WTC11 (cell line): ENCODE measurements around the gene PRPF31. TPM values are rescaled to one million over a fixed set of nuclear protein-coding genes. Genes with fewer than 3 reads are reported as not detected.

Source experiments
- ATF1 ChIP-seq: sonication (generic); formaldehyde crosslinking; IDR thresholded peaks from 2 replicates; pipeline ENCODE4 v1.8.1; 2023; ENCODE audit warnings: mild to moderate bottlenecking, moderate library complexity, missing genetic modification reagents
- CBFB ChIP-seq: sonication (generic); formaldehyde crosslinking; IDR thresholded peaks from 2 replicates; pipeline ENCODE4 v1.8.1; 2022; ENCODE audit warnings: mild to moderate bottlenecking, low read depth, missing genetic modification reagents
- EMX1 ChIP-seq: fragments of 250-450 bp; sonication (Bioruptor Pico); IDR thresholded peaks from 2 replicates; pipeline ENCODE4 v1.8.0; 2021; ENCODE audit warnings: mild to moderate bottlenecking
- FOXJ3 ChIP-seq: sonication (generic); formaldehyde crosslinking; IDR thresholded peaks from 2 replicates; pipeline ENCODE4 v1.9.0; 2021; ENCODE audit warnings: missing genetic modification reagents, mild to moderate bottlenecking, borderline replicate concordance
- HMGA2 ChIP-seq: fragments of 250-450 bp; sonication (Bioruptor Pico); IDR thresholded peaks from 2 replicates; pipeline ENCODE4 v1.4.0; 2021; ENCODE audit warnings: mild to moderate bottlenecking, moderate library complexity
- JUN ChIP-seq: sonication (generic); formaldehyde crosslinking; IDR thresholded peaks from 2 replicates; pipeline ENCODE4 v1.8.0; 2023; ENCODE audit warnings: mild to moderate bottlenecking, missing genetic modification reagents
- MYBL2 ChIP-seq: sonication (generic); formaldehyde crosslinking; IDR thresholded peaks from 2 replicates; pipeline ENCODE4 v1.8.1; 2023; ENCODE audit warnings: mild to moderate bottlenecking, moderate library complexity, missing genetic modification reagents
- NFYB ChIP-seq: sonication (generic); formaldehyde crosslinking; conservative IDR thresholded peaks from 2 replicates; pipeline ENCODE4 v1.8.0; 2022; ENCODE audit warnings: low read depth, missing genetic modification reagents
- NR1H2 ChIP-seq: sonication (generic); formaldehyde crosslinking; IDR thresholded peaks from 2 replicates; pipeline ENCODE4 v1.9.0; 2021; ENCODE audit warnings: mild to moderate bottlenecking, moderate library complexity, missing genetic modification reagents
- NR2C2 ChIP-seq: sonication (generic); formaldehyde crosslinking; IDR thresholded peaks from 2 replicates; pipeline ENCODE4 v1.8.0; 2022; ENCODE audit warnings: mild to moderate bottlenecking, missing genetic modification reagents
- NR3C1 ChIP-seq: sonication (generic); formaldehyde crosslinking; conservative IDR thresholded peaks from 2 replicates; pipeline ENCODE4 v1.8.1; 2023; ENCODE audit warnings: low read depth, mild to moderate bottlenecking, missing genetic modification reagents
- OVOL2 ChIP-seq: fragments of 250-450 bp; sonication (Bioruptor Pico); IDR thresholded peaks from 2 replicates; pipeline ENCODE4 v1.9.0; 2021; ENCODE audit warnings: mild to moderate bottlenecking, borderline replicate concordance
- PRRX2 ChIP-seq: fragments of 250-450 bp; sonication (Bioruptor Pico); IDR thresholded peaks from 2 replicates; pipeline ENCODE4 v1.8.0; 2021; ENCODE audit warnings: mild to moderate bottlenecking
- SMAD3 ChIP-seq: sonication (generic); formaldehyde crosslinking; IDR thresholded peaks from 2 replicates; pipeline ENCODE4 v1.8.0; 2022; ENCODE audit warnings: missing genetic modification reagents, mild to moderate bottlenecking, borderline replicate concordance
- SOX15 ChIP-seq: fragments of 250-450 bp; sonication (Bioruptor Pico); IDR thresholded peaks from 2 replicates; pipeline ENCODE4 v1.9.0; 2021; ENCODE audit warnings: mild to moderate bottlenecking
- TP53 ChIP-seq: sonication (generic); formaldehyde crosslinking; IDR thresholded peaks from 2 replicates; pipeline ENCODE4 v1.8.1; 2023; ENCODE audit warnings: mild to moderate bottlenecking, missing genetic modification reagents
- ZBTB21 ChIP-seq: sonication (generic); formaldehyde crosslinking; IDR thresholded peaks from 2 replicates; pipeline ENCODE4 v1.8.1; 2023; ENCODE audit warnings: mild to moderate bottlenecking, missing genetic modification reagents, borderline replicate concordance
- ZNF121 ChIP-seq: sonication (generic); formaldehyde crosslinking; IDR thresholded peaks from 2 replicates; pipeline ENCODE4 v1.8.0; 2023; ENCODE audit warnings: missing genetic modification reagents
- ZNF232 ChIP-seq: sonication (generic); formaldehyde crosslinking; IDR thresholded peaks from 2 replicates; pipeline ENCODE4 v1.8.0; 2022; ENCODE audit warnings: mild to moderate bottlenecking, missing genetic modification reagents
- ZNF263 ChIP-seq: sonication (generic); formaldehyde crosslinking; IDR thresholded peaks from 2 replicates; pipeline ENCODE4 v1.8.1; 2022; ENCODE audit warnings: low read depth, mild to moderate bottlenecking, moderate library complexity, missing genetic modification reagents
- ZNF396 ChIP-seq: fragments of 250-450 bp; sonication (Bioruptor Pico); IDR thresholded peaks from 2 replicates; pipeline ENCODE4 v1.8.0; 2021; ENCODE audit warnings: mild to moderate bottlenecking, moderate library complexity, borderline replicate concordance
- ZNF423 ChIP-seq: fragments of 250-450 bp; sonication (Bioruptor Pico); IDR thresholded peaks from 2 replicates; pipeline ENCODE4 v2.1.2; 2022; ENCODE audit warnings: mild to moderate bottlenecking, moderate library complexity
- total RNA-seq: library from RNA; stranded (reverse); gene quantifications from 3 replicates; pipeline ENCODE4 v1.2.3, GENCODE V29; 2021
- TF ChIP-seq, protein P1 (sequence below): sonication (generic); formaldehyde crosslinking; IDR thresholded peaks from 2 replicates; pipeline ENCODE4 v1.8.1; 2023; ENCODE audit warnings: mild to moderate bottlenecking, moderate library complexity, missing genetic modification reagents
- TF ChIP-seq, protein P2 (sequence below): fragments of 250-450 bp; sonication (Bioruptor Pico); IDR thresholded peaks from 2 replicates; pipeline ENCODE4 v1.9.0; 2021; ENCODE audit warnings: moderate library complexity, mild to moderate bottlenecking, inconsistent platforms, borderline replicate concordance
- TF ChIP-seq, protein P3 (sequence below): fragments of 250-450 bp; sonication (Bioruptor Pico); IDR thresholded peaks from 2 replicates; pipeline ENCODE4 v1.9.0; 2021; ENCODE audit warnings: mild to moderate bottlenecking, borderline replicate concordance
- TF ChIP-seq, protein P4 (sequence below): sonication (generic); formaldehyde crosslinking; IDR thresholded peaks from 2 replicates; pipeline ENCODE4 v1.8.1; 2022; ENCODE audit warnings: mild to moderate bottlenecking, moderate library complexity, missing genetic modification reagents
- TF ChIP-seq, protein P5 (sequence below): sonication (generic); formaldehyde crosslinking; conservative IDR thresholded peaks from 2 replicates; pipeline ENCODE4 v1.8.1; 2023; ENCODE audit warnings: mild to moderate bottlenecking, low read depth, missing genetic modification reagents, moderate library complexity
- TF ChIP-seq, protein P6 (sequence below): sonication (generic); formaldehyde crosslinking; IDR thresholded peaks from 2 replicates; pipeline ENCODE4 v1.8.1; 2023; ENCODE audit warnings: mild to moderate bottlenecking, missing genetic modification reagents, moderate library complexity

The PRPF31 gene
- total RNA-seq, 1 experiment from 2014 or later, result 92.8 TPM

DNA sequence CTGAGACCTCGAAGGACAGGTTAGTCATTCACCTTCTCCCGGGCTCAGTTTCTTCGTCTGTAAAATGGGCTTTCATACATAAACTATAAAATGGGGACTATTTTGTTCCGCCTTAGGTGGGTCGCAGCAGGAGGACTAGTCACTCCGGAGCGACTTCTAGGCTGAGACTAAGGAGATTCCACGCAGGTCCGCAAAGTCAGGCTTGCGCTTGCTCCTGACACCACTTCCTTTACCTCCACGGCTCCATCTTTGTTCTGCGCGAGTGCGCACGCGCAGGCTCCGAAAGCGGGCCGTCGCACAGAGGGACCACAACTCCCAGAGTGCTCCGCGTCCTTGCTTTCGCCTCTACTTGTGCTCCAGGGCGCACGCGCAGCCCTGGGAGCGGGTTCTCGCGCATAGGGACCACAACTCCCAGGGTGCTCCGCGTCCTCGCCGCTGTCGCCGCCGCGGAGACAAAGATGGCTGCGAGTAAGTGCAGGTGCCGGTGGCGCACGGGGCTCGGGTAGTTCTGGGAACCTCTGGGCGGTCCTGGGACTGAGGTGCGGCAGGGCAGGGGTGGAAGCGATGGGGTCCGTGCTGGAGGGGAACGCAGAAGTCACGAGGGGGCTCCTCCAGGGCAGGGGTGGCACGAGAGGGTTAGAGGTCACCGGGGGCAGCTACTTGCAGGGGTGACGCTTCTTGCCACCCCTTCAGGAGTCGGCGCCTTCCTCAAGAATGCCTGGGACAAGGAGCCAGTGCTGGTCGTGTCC, 13.0 kb upstream of the PRPF31 start, which contains the start of gene NDUFA3 (continued):
- TF ChIP-seq, protein P1, sequence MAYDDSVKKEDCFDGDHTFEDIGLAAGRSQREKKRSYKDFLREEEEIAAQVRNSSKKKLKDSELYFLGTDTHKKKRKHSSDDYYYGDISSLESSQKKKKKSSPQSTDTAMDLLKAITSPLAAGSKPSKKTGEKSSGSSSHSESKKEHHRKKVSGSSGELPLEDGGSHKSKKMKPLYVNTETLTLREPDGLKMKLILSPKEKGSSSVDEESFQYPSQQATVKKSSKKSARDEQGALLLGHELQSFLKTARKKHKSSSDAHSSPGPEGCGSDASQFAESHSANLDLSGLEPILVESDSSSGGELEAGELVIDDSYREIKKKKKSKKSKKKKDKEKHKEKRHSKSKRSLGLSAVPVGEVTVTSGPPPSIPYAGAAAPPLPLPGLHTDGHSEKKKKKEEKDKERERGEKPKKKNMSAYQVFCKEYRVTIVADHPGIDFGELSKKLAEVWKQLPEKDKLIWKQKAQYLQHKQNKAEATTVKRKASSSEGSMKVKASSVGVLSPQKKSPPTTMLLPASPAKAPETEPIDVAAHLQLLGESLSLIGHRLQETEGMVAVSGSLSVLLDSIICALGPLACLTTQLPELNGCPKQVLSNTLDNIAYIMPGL (CRISPR knock-in tag), result no peak
- TF ChIP-seq OVOL2 (CRISPR knock-in tag) (no peak), NR2C2 (CRISPR knock-in tag) (no peak), ZBTB21 (CRISPR knock-in tag) (no peak), EMX1 (CRISPR knock-in tag) (no peak), ZNF423 (CRISPR knock-in tag) (no peak), ZNF121 (CRISPR knock-in tag) (no peak), SMAD3 (CRISPR knock-in tag) (peak; percentile 85), SOX15 (CRISPR knock-in tag) (no peak), ZNF232 (no peak), CBFB (CRISPR knock-in tag) (peak; percentile 96), ZNF396 (CRISPR knock-in tag) (no peak), NFYB (no peak), FOXJ3 (CRISPR knock-in tag) (no peak), ZNF263 (CRISPR knock-in tag) (no peak), MYBL2 (peak; percentile 81; the same call in 1 of the 2 replicates), NR1H2 (no peak), NR3C1 (no peak), PRRX2 (CRISPR knock-in tag) (no peak), TP53 (CRISPR knock-in tag) (0 out of 2 replicates have a peak, but pooled peaks have one; percentile 55), JUN (no peak), HMGA2 (CRISPR knock-in tag) (no peak), ATF1 (no peak)
- TF ChIP-seq, protein P2, sequence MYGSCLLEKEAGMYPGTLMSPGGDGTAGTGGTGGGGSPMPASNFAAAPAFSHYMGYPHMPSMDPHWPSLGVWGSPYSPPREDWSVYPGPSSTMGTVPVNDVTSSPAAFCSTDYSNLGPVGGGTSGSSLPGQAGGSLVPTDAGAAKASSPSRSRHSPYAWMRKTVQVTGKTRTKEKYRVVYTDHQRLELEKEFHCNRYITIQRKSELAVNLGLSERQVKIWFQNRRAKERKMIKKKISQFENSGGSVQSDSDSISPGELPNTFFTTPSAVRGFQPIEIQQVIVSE (CRISPR knock-in tag), result no peak
- TF ChIP-seq, protein P3, sequence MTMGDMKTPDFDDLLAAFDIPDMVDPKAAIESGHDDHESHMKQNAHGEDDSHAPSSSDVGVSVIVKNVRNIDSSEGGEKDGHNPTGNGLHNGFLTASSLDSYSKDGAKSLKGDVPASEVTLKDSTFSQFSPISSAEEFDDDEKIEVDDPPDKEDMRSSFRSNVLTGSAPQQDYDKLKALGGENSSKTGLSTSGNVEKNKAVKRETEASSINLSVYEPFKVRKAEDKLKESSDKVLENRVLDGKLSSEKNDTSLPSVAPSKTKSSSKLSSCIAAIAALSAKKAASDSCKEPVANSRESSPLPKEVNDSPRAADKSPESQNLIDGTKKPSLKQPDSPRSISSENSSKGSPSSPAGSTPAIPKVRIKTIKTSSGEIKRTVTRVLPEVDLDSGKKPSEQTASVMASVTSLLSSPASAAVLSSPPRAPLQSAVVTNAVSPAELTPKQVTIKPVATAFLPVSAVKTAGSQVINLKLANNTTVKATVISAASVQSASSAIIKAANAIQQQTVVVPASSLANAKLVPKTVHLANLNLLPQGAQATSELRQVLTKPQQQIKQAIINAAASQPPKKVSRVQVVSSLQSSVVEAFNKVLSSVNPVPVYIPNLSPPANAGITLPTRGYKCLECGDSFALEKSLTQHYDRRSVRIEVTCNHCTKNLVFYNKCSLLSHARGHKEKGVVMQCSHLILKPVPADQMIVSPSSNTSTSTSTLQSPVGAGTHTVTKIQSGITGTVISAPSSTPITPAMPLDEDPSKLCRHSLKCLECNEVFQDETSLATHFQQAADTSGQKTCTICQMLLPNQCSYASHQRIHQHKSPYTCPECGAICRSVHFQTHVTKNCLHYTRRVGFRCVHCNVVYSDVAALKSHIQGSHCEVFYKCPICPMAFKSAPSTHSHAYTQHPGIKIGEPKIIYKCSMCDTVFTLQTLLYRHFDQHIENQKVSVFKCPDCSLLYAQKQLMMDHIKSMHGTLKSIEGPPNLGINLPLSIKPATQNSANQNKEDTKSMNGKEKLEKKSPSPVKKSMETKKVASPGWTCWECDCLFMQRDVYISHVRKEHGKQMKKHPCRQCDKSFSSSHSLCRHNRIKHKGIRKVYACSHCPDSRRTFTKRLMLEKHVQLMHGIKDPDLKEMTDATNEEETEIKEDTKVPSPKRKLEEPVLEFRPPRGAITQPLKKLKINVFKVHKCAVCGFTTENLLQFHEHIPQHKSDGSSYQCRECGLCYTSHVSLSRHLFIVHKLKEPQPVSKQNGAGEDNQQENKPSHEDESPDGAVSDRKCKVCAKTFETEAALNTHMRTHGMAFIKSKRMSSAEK (CRISPR knock-in tag), result no peak
- TF ChIP-seq, protein P4, sequence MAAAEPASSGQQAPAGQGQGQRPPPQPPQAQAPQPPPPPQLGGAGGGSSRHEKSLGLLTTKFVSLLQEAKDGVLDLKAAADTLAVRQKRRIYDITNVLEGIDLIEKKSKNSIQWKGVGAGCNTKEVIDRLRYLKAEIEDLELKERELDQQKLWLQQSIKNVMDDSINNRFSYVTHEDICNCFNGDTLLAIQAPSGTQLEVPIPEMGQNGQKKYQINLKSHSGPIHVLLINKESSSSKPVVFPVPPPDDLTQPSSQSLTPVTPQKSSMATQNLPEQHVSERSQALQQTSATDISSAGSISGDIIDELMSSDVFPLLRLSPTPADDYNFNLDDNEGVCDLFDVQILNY, result peak; percentile 87; the same call in 1 of the 2 replicates
- TF ChIP-seq, protein P5, sequence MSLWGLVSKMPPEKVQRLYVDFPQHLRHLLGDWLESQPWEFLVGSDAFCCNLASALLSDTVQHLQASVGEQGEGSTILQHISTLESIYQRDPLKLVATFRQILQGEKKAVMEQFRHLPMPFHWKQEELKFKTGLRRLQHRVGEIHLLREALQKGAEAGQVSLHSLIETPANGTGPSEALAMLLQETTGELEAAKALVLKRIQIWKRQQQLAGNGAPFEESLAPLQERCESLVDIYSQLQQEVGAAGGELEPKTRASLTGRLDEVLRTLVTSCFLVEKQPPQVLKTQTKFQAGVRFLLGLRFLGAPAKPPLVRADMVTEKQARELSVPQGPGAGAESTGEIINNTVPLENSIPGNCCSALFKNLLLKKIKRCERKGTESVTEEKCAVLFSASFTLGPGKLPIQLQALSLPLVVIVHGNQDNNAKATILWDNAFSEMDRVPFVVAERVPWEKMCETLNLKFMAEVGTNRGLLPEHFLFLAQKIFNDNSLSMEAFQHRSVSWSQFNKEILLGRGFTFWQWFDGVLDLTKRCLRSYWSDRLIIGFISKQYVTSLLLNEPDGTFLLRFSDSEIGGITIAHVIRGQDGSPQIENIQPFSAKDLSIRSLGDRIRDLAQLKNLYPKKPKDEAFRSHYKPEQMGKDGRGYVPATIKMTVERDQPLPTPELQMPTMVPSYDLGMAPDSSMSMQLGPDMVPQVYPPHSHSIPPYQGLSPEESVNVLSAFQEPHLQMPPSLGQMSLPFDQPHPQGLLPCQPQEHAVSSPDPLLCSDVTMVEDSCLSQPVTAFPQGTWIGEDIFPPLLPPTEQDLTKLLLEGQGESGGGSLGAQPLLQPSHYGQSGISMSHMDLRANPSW (CRISPR knock-in tag), result no peak
- TF ChIP-seq, protein P6, sequence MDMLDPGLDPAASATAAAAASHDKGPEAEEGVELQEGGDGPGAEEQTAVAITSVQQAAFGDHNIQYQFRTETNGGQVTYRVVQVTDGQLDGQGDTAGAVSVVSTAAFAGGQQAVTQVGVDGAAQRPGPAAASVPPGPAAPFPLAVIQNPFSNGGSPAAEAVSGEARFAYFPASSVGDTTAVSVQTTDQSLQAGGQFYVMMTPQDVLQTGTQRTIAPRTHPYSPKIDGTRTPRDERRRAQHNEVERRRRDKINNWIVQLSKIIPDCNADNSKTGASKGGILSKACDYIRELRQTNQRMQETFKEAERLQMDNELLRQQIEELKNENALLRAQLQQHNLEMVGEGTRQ (CRISPR knock-in tag), result 0 out of 2 replicates have a peak, but pooled peaks have one; percentile 30
